HUES6 (cell line): ENCODE results near the gene TTLL11.

Source experiments
- H3K27ac ChIP-seq: 2 replicates; pipeline ENCODE4 v1.7.0; 2013; ENCODE audit warnings: low read depth, mild to moderate bottlenecking, low read length, inconsistent platforms
- H3K27me3 ChIP-seq: 2 replicates; pipeline ENCODE4 v1.6.1; 2013; ENCODE audit warnings: low read length; ENCODE audit not compliant: control insufficient read depth, insufficient read depth
- H3K36me3 ChIP-seq: 2 replicates; pipeline ENCODE4 v1.6.1; 2013; ENCODE audit warnings: low read length; ENCODE audit not compliant: control insufficient read depth, insufficient read depth
- H3K4me1 ChIP-seq: 2 replicates; pipeline ENCODE4 v1.6.1; 2013; ENCODE audit warnings: low read length; ENCODE audit not compliant: control insufficient read depth, insufficient read depth
- H3K4me3 ChIP-seq: 2 replicates; pipeline ENCODE4 v1.5.1; 2013; ENCODE audit warnings: low read depth, low read length
- H3K9ac ChIP-seq: one replicate; pipeline ENCODE4 v1.6.1; 2013; ENCODE audit warnings: mild to moderate bottlenecking, low read length
- H3K9me3 ChIP-seq: 2 replicates; pipeline ENCODE4 v1.6.1; 2013; ENCODE audit warnings: low read depth, low read length; ENCODE audit not compliant: control insufficient read depth, insufficient read depth

The TTLL11 gene

DNA sequence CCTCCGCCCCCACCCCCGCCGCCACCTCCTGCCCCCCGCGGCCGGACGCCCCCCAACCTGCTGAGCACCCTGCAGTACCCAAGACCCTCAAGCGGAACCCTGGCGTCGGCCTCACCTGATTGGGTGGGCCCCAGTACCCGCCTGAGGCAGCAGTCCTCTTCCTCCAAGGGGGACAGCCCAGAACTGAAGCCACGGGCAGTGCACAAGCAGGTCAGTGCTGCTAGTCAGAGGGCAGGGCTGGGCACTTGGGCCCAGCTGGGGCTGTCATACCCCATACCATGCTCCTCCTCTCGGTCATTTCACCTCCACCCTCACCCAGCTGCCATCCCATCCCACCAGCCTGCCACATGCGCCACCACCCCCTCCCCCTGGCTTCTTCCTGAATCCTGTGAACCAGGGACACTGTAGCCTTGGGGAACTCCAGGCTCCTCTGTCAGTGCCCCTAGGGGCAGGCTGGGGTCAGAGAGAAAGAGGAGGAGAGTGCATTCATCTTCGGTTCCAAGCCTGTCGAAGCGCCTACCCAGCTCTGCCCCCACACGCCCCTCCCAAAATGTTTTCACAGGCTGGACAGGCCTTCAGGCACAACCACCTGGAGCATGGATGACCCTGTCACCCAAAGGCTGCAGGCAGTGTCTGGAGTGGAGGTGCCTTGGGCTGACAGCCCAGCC lies 319.7 kb downstream of the TTLL11 start:
- no peak overlapping the region for H3K27ac ChIP-seq
- H3K27me3 ChIP-seq = no peaks in the 10 kb centered on the region
- H3K4me3 ChIP-seq = no peak overlapping the region
- H3K9me3 ChIP-seq = no peaks in the 10 kb centered on the region
- H3K9ac ChIP-seq = no peak overlapping the region
- H3K4me1 ChIP-seq = no peaks in the 10 kb centered on the region
- H3K36me3 ChIP-seq = peaks cover 92% of the 10 kb centered on the region

DNA sequence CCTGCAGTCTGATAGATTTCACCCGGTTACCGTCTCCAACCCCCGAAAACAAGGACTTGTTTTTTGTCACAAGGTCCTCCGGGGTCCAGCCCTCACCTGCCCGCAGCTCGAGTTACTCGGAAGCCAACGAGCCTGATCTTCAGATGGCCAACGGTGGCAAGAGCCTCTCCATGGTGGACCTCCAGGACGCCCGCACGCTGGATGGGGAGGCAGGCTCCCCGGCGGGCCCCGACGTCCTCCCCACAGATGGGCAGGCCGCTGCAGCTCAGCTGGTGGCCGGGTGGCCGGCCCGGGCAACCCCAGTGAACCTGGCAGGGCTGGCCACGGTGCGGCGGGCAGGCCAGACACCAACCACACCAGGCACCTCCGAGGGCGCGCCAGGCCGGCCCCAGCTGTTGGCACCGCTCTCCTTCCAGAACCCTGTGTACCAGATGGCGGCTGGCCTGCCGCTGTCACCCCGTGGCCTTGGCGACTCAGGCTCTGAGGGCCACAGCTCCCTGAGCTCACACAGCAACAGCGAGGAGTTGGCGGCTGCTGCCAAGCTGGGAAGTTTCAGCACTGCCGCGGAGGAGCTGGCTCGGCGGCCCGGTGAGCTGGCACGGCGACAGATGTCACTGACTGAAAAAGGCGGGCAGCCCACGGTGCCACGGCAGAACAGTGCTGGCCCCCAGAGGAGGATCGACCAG lies 320.4 kb downstream of the TTLL11 start:
- Histone ChIP-seq H3K36me3 (peaks cover 96% of the 10 kb centered on the region), H3K9me3 (no peaks in the 10 kb centered on the region), H3K27ac (no peak overlapping the region), H3K9ac (no peak overlapping the region), H3K27me3 (no peaks in the 10 kb centered on the region), H3K4me3 (no peak overlapping the region), H3K4me1 (no peaks in the 10 kb centered on the region)
